ENCODE results near the gene CDK1. TPM values are rescaled to one million over a fixed set of nuclear protein-coding genes. Genes with fewer than 3 reads are reported as not detected.
"Not testable (repeated sequence)": the region's sequence is repeated elsewhere in the genome, so short reads cannot be mapped to it uniquely, and the experiment has no call there.

The CDK1 gene
- total RNA-seq, 1 donor from 2014 or later: 9.9 TPM

- DNase-seq (ENCODE audit: low read depth in 2 of 2): peak; percentile 80 to 84
Measured at GRCh38 chr10:60810437-60811182, 32.3 kb downstream of the CDK1 start.

GRCh38 chr10:60816628-60817397, 38.5 kb downstream of the CDK1 start:
- DNase-seq (ENCODE audit: low read depth in 2 of 2): peak; percentile 93 to 94

GRCh38 chr10:60817398-60817805, 39.1 kb downstream of the CDK1 start:
- DNase-seq (ENCODE audit: low read depth in 2 of 2): no peak

- peak in 1 of 2 donors; percentile 69 for DNase-seq (ENCODE audit: low read depth in 2 of 2)
Measured at GRCh38 chr10:60818134-60818770, 40.0 kb downstream of the CDK1 start.

GRCh38 chr10:60819271-60819670, 41.0 kb downstream of the CDK1 start:
- no peak for DNase-seq (ENCODE audit: low read depth in 2 of 2)

- DNase-seq (ENCODE audit: low read depth in 2 of 2): peak; percentile 39 to 80
Measured at GRCh38 chr10:60820093-60820754, 41.9 kb downstream of the CDK1 start.

- DNase-seq (ENCODE audit: low read depth in 2 of 2): no peak
Measured at GRCh38 chr10:60821656-60822055, 43.4 kb downstream of the CDK1 start.

GRCh38 chr10:60822809-60823208, 44.5 kb downstream of the CDK1 start:
- DNase-seq (ENCODE audit: low read depth in 2 of 2): peak in 1 of 2 donors; percentile 84

- DNase-seq (ENCODE audit: low read depth in 2 of 2): no peak
Measured at GRCh38 chr10:60823324-60823723, 45.0 kb downstream of the CDK1 start.

- DNase-seq (ENCODE audit: low read depth in 2 of 2): no peak
Measured at GRCh38 chr10:60825520-60825919, 47.2 kb downstream of the CDK1 start.

- DNase-seq (ENCODE audit: low read depth in 2 of 2): peak; percentile 93 to 97
Measured at GRCh38 chr10:60827791-60828488, 49.7 kb downstream of the CDK1 start.

GRCh38 chr10:60828489-60828852, 50.2 kb downstream of the CDK1 start:
- DNase-seq (ENCODE audit: low read depth in 2 of 2): peak; percentile 92 to 95

GRCh38 chr10:60832136-60832535, 53.9 kb downstream of the CDK1 start:
- DNase-seq (ENCODE audit: low read depth in 2 of 2): not testable (repeated sequence)

- DNase-seq (ENCODE audit: low read depth in 2 of 2): no peak
Measured at GRCh38 chr10:60834401-60834800, 56.1 kb downstream of the CDK1 start.

GRCh38 chr10:60835049-60835448, 56.8 kb downstream of the CDK1 start:
- DNase-seq (ENCODE audit: low read depth in 2 of 2): no peak

- DNase-seq (ENCODE audit: low read depth in 2 of 2): not testable (repeated sequence)
Measured at GRCh38 chr10:60841227-60841626, 62.9 kb downstream of the CDK1 start.

GRCh38 chr10:60842694-60843093, 64.4 kb downstream of the CDK1 start:
- no peak for DNase-seq (ENCODE audit: low read depth in 2 of 2)

Data from lung microvascular endothelial cell (primary cell).